HEK293T (cell line): ENCODE measurements around the gene MPDU1.

ENCODE experiments used
- CTCF ChIA-PET: fragments of 350-600 bp; formaldehyde crosslinking; extraction: SDS; loops from one replicate; lab custom pipeline; 2021; ENCODE audit warnings: antibody characterized with exemption, inconsistent platforms; lab: Yijun Ruan, JAX
- POLR2A ChIA-PET: fragments of 350-600 bp; formaldehyde crosslinking; extraction: SDS; loops from one replicate; lab custom pipeline; 2020; ENCODE audit warnings: antibody characterized with exemption, inconsistent platforms; lab: Yijun Ruan, JAX
- DNase-seq: peaks from one replicate; pipeline ENCODE4 v3.0.0; 2012; ENCODE audit warnings: mixed read lengths; ENCODE audit errors: extremely low spot score
- ARNT ChIP-seq: fragments of 450-650 bp; IDR thresholded peaks from 2 replicates; pipeline ENCODE4 v1.6.1; 2017; ENCODE audit warnings: mild to moderate bottlenecking
- BHLHE40 ChIP-seq: fragments of 450-650 bp; IDR thresholded peaks from 2 replicates; pipeline ENCODE4 v1.6.1; 2016; ENCODE audit warnings: mild to moderate bottlenecking, moderate library complexity, borderline replicate concordance
- CTBP1 ChIP-seq: fragments of 450-650 bp; IDR thresholded peaks from 2 replicates; pipeline ENCODE4 v1.6.1; 2016; ENCODE audit warnings: borderline replicate concordance
- ELF4 ChIP-seq: fragments of 450-650 bp; IDR thresholded peaks from 2 replicates; pipeline ENCODE4 v1.6.1; 2017; ENCODE audit warnings: antibody characterized with exemption
- FOXA1 ChIP-seq: fragments of 450-650 bp; IDR thresholded peaks from 2 replicates; pipeline ENCODE4 v1.6.1; 2016; ENCODE audit warnings: mild to moderate bottlenecking
- FOXK2 ChIP-seq: fragments of 450-650 bp; IDR thresholded peaks from 2 replicates; pipeline ENCODE4 v1.6.1; 2016; ENCODE audit warnings: mild to moderate bottlenecking
- FOXM1 ChIP-seq: fragments of 450-650 bp; IDR thresholded peaks from 2 replicates; pipeline ENCODE4 v1.6.1; 2017; ENCODE audit warnings: mild to moderate bottlenecking, borderline replicate concordance
- HDGF ChIP-seq: fragments of 450-650 bp; IDR thresholded peaks from 2 replicates; pipeline ENCODE4 v1.6.1; 2017; ENCODE audit warnings: antibody characterized with exemption, borderline replicate concordance
- L3MBTL2 ChIP-seq: fragments of 450-650 bp; conservative IDR thresholded peaks from 2 replicates; pipeline ENCODE4 v1.6.1; 2016; ENCODE audit warnings: mild to moderate bottlenecking
- LEF1 ChIP-seq: fragments of 450-650 bp; IDR thresholded peaks from 2 replicates; pipeline ENCODE4 v1.6.1; 2017; ENCODE audit warnings: mild to moderate bottlenecking, borderline replicate concordance
- NFRKB ChIP-seq: fragments of 450-650 bp; IDR thresholded peaks from 2 replicates; pipeline ENCODE4 v1.6.1; 2016; ENCODE audit warnings: mild to moderate bottlenecking, moderate library complexity
- PKNOX1 ChIP-seq: fragments of 450-650 bp; IDR thresholded peaks from 2 replicates; pipeline ENCODE4 v1.6.1; 2016
- SP1 ChIP-seq: fragments of 450-650 bp; IDR thresholded peaks from 2 replicates; pipeline ENCODE4 v1.6.1; 2017
- SUZ12 ChIP-seq: fragments of 450-650 bp; IDR thresholded peaks from 2 replicates; pipeline ENCODE4 v1.6.1; 2016; ENCODE audit warnings: mild to moderate bottlenecking
- TARDBP ChIP-seq: fragments of 450-650 bp; IDR thresholded peaks from 2 replicates; pipeline ENCODE4 v1.6.1; 2016
- ZNF384 ChIP-seq: fragments of 450-650 bp; IDR thresholded peaks from 2 replicates; pipeline ENCODE4 v1.6.1; 2016

The MPDU1 gene

GRCh38 chr17:7613769-7614424 lies 30.2 kb downstream of the MPDU1 start:
- ChIA-PET CTCF (interaction anchor here (1.0 kb wide), 1 partner anchor 19 kb away, joined by 4 read pairs; no protein-coding TSS in a partner anchor), POLR2A (interaction anchor here (0.6 to 4.4 kb wide), 9 partner anchors 11 to 73 kb away, joined by 4 to 40 read pairs (median 7); partner anchors contain the start of genes MPDU1, SAT2, TP53 and WRAP53)
- no peak for DNase-seq
- no peak for TF ChIP-seq FOXA1
- no peak for TF ChIP-seq CTBP1
- no peak for TF ChIP-seq PKNOX1
- no peak for TF ChIP-seq LEF1
- TF ChIP-seq BHLHE40: no peak
- peak; percentile 38 for TF ChIP-seq L3MBTL2

GRCh38 chr17:7614425-7615264 lies 31.0 kb downstream of the MPDU1 start, which contains the start of gene FXR2:
TSS of gene FXR2 (minus strand) at chr17:7614897. CDS start at chr17:7614532, 365 bp downstream.
- CTCF ChIA-PET: interaction anchor here (0.6 to 1.5 kb wide), 8 partner anchors 12 to 834 kb away, joined by 3 to 6 read pairs (median 4); partner anchors contain the start of genes TP53 and WRAP53
- no peak for TF ChIP-seq BHLHE40
- TF ChIP-seq HDGF: no peak
- TF ChIP-seq ZNF384: no peak
- no peak for TF ChIP-seq CTBP1
- no peak for TF ChIP-seq NFRKB
- TF ChIP-seq FOXA1: no peak
- TF ChIP-seq PKNOX1: no peak
- TF ChIP-seq LEF1: no peak
- TF ChIP-seq FOXK2: no peak
- TF ChIP-seq FOXM1: no peak
- TF ChIP-seq L3MBTL2: no peak
- TF ChIP-seq ELF4: no peak
- POLR2A ChIA-PET: interaction anchor here (0.6 to 4.4 kb wide), 15 partner anchors 10 to 102 kb away, joined by 3 to 40 read pairs (median 5); partner anchors contain the start of genes ATP1B2, DNAH2, MPDU1 and SAT2
- DNase-seq: peak; percentile 99

GRCh38 chr17:7615265-7615747 lies 31.7 kb downstream of the MPDU1 start:
- CTCF ChIA-PET: interaction anchor here (0.6 to 1.5 kb wide), 7 partner anchors 11 to 835 kb away, joined by 3 to 6 read pairs (median 4); partner anchors contain the start of genes TP53 and WRAP53
- no peak for DNase-seq
- TF ChIP-seq BHLHE40: no peak
- no peak for TF ChIP-seq SUZ12
- peak; percentile 99 for TF ChIP-seq ZNF384
- POLR2A ChIA-PET: interaction anchor here (0.6 to 4.4 kb wide), 12 partner anchors 10 to 102 kb away, joined by 3 to 40 read pairs (median 6); partner anchors contain the start of genes ATP1B2, DNAH2, MPDU1 and SAT2

- no peak for DNase-seq
- CTCF ChIA-PET: interaction anchor here (0.6 kb wide), 1 partner anchor 500 kb away, joined by 3 read pairs; no protein-coding TSS in a partner anchor
- TF ChIP-seq TARDBP (no peak), HDGF (no peak), LEF1 (no peak), FOXK2 (no peak), PKNOX1 (no peak), NFRKB (no peak), L3MBTL2 (no peak), CTBP1 (no peak), FOXA1 (no peak), ARNT (no peak), BHLHE40 (no peak), SUZ12 (no peak)
- POLR2A ChIA-PET: interaction anchor here (1.3 to 2.8 kb wide), 3 partner anchors 9 to 69 kb away, joined by 4 to 9 read pairs (median 5); partner anchors contain the start of genes SAT2, TP53 and WRAP53
Observed at GRCh38 chr17:7618608-7619007, 35.0 kb downstream of the MPDU1 start.

GRCh38 chr17:7620835-7621234 lies 37.2 kb downstream of the MPDU1 start:
- CTCF ChIA-PET: interaction anchor here (0.6 kb wide), 1 partner anchor 82 kb away, joined by 3 read pairs; no protein-coding TSS in a partner anchor
- no peak for DNase-seq
- POLR2A ChIA-PET: interaction anchor here (1.5 kb wide), 1 partner anchor 67 kb away, joined by 5 read pairs; the partner anchor contains the start of gene TP53
- TF ChIP-seq TARDBP (no peak), BHLHE40 (no peak), PKNOX1 (no peak), ZNF384 (no peak), CTBP1 (no peak), FOXM1 (no peak), HDGF (no peak), ARNT (no peak), L3MBTL2 (no peak), FOXK2 (no peak), FOXA1 (no peak), SUZ12 (no peak), SP1 (no peak), ELF4 (no peak), NFRKB (no peak), LEF1 (no peak)
